Mesenteric fat pad (tissue), 1 donor: ENCODE measurements around the gene C8A. TPM values are rescaled to one million over a fixed set of nuclear protein-coding genes. Genes with fewer than 3 reads are reported as not detected.

ENCODE experiments used
- DNase-seq: peaks from one replicate; pipeline ENCODE4 v3.0.0-alpha.2; 2020; ENCODE audit warnings: low spot score
- total RNA-seq: library from RNA; stranded (reverse); fragmentation: NEBNext Ultra II Directional; extraction: Animal tissue kit (Norgen Biotek cat#: 25700); gene quantifications from one replicate; pipeline ENCODE4 v1.2.1, GENCODE V29; 2021
- donor health status: DM: yes; HTN: yes; CAD: no.

The C8A gene
- total RNA-seq, 1 donor from 2014 or later: not detected

DNA sequence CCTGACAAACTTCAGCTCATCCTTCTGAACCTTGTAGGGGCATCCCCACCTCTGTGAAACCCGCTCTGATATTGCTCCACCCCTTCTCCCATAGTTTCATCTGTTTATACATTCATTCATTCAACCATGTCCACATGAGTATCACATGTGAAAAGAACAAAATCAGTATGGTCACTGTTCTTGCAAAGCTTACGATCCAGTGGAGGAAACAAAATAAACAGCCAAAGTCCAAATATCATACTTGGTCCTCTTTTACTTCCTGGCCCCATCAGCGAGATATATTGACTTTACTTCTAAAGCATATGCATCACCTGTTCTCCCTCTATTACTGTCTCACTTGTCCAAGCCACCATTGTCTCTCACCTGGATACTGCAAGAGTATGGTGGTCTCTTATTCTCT lies 35.6 kb downstream of the C8A start:
- DNase-seq: no peak

DNA sequence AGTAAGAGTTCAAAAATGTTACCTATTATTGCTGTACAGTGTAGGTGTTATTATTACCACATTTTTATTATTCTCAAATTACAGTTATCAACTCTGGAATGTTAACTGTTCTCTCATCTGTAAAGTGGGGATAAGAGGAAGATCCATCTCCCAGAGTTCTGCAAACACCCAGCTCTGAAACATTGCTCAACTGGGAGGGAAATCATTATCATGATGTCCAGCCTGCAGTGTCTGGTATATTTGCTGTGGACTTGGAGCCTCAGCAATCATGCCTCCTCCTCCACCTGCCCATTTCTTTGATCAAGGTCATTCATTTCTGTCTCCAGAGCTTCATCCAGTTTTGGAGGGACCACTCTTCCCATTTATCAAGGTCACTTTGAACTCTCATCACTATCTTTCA lies 39.4 kb downstream of the C8A start:
- DNase-seq: no peak

DNA sequence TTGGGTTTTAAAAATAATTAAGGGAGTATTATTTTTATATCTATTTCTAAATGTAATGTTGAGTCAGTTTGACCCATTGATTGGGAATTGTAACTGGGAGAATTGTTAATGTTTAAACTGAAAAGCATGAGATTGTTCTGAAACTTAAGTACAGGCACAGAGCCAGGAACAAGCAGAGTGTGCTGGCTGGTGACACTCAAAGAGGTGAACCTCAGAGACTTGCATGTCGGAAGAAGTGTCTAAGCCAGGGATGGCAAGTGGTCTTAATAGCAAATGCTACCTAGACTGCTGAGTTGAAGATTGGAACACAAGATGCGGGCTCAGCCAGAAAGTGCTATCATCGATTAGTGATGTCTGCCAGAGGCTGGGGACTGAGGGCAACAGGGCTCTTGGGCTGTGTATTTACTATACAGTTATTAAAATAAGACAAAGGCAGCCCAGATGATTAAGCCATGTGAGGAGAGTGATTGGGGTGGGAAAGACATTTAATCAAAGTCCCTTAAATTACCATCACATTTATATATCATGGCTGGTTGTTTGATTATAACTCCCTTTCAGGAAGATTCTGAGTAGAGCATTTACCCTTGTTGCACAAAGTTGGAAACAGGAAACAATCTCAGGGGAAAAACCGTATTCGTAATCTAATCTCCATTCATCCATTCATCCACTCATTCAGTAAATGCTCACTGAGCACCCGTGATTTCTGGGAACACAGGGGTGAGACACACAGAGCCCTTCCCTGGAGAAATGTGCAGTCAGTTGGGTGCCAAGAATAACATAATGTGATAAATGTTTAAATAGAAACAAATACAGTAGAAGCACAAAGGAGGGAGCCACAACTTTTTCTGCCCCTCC lies 42.8 kb downstream of the C8A start:
- DNase-seq: no peak

GRCh38 chr1:56898005-56898373 lies 43.4 kb downstream of the C8A start:
- no peak for DNase-seq

GRCh38 chr1:56898879-56899278 lies 44.3 kb downstream of the C8A start:
- DNase-seq: no peak

- DNase-seq: no peak
Observed at GRCh38 chr1:56901716-56902115, 47.1 kb downstream of the C8A start.

GRCh38 chr1:56903778-56904177 lies 49.2 kb downstream of the C8A start:
- DNase-seq: no peak

GRCh38 chr1:56904663-56905397 lies 50.2 kb downstream of the C8A start:
- no peak for DNase-seq

DNA sequence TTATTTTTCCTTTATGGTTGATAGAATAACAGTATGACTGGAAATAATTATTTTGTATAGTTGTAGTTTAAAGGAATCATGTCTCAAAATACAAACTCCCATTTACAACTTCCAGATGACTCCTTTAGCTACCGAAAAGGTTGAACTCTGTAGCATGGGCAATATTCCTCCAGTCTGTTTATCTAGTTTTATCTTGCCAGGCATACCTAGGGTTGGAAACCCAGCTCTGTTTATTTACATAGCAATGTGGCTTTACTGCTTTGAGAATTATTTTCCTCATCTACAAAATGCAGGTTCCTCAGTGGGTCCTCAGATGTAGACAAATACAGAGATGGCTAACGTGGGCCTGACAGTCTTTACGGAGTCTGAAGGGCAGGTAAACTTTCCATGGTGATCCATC lies 51.1 kb downstream of the C8A start:
- no peak for DNase-seq

GRCh38 chr1:56908619-56909221 lies 54.1 kb downstream of the C8A start:
- no peak for DNase-seq

DNA sequence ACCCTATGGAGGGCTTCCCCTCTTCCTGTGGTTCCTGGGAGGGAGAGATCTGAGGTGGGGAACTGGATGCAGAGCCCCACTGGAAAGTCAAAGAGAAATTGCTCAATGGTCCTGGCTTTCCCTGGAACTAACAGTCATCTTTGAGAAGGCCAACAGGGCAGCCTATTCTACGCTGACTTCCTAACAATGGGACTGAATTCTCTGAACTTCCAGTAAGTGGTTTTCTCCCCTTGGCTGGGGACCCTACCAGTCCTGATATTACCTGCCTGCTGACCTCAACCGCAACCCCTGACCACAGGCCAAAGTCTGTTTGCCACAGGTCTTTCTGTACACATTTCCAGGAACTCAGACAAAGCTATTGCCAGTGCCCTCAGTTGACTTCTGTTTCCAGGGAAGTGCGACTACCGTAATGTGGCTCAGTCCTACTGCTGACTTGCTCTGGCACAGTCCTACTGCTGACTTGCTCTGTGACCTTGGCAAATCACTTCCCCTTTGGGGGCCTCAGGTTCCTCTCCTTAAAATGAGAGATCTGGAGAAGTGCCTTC lies 55.9 kb downstream of the C8A start:
- DNase-seq: no peak

DNA sequence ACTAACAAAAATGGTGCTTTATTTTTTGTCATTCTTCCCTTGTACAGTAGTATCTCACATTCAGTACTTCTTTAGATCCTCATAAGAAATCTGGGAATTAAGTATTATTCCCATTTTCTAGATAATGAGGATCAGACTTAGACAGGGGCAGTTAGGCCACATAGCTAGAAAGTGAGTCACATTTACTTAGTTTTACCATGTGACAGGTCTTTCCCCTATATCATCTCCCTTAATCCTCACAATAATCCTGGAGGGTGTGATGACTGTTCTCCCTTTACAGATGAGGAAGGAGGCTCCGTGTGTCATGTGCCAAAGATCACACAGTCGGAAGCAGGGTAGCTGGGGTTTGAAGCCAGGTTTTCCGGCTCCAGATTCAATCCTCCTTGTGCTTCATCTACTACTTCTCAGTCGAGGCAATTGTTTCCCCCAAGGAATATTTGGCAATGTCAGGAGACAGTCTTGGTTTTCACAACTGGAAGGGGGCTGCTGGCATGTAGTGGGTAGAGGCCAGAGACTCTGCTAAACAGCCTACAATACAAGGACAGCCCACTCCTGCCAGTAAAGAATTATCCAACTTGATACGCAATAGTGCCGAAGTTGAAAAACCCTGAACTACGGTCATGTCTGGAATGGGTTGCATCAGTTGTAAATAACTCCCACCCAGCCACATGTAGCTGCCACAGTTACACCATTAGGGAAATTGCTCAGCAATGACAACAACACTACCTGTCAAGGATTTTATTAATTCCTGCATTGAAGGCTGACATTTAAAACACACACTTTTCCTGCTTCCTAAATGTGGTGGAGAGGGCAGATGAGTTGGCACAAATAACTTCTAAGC lies 56.7 kb downstream of the C8A start:
- no peak for DNase-seq

DNA sequence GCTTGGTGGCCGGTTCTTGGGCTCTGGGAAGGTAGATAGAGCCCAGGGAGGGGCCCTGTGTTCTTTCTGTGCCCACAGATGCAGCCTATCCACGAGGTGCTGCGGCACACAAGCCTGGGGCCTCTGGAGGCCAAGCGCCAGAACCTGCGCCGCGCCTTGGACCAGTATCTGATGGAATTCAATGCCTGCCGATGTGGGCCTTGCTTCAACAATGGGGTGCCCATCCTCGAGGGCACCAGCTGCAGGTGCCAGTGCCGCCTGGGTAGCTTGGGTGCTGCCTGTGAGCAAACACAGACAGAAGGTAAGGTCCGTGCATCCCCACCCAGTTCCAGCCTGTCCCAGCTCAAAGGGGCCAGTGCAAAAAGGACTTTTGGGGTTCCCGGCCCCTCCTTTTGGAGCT lies 57.7 kb downstream of the C8A start:
- DNase-seq: no peak

DNA sequence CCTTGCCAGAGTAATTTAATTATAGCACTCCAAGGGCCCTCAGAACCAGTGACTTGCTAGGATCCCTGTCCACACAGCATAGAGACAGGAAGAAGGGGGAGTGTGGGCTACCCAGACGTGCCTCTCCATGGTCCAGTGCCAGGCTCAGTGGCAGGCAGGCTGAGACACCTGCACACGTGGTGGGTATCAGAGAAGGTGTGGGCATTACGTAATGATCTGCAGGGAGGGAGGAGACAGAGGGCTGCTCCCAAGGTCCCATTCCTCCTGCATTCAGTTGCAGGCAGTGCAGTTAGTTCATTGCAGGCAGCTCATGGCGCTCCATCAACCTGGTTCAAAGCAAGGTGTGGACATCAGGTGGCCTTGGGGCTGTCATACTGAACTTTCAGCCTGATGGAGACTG lies 61.4 kb downstream of the C8A start:
- no peak for DNase-seq

DNA sequence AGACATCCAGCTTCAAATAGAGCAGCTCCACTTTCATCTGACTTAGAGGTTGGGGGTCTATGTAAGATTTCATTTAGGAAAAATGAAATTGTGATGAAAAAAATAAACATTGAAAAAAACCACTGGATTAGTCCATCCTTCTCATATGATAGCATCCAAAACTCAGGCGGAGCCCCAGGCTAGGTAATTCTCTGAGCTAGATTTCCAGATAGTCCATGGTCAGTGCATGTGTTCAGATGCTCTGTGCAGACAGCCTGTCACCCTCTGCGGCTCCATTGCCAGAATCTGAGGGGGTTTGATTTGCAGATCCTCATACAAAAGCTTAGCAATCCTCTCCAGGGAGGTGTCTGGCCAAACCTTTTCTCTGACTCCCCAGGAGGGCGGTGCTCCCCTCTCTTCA lies 62.0 kb downstream of the C8A start:
- DNase-seq: no peak

GRCh38 chr1:56917356-56917755 lies 62.8 kb downstream of the C8A start:
- no peak for DNase-seq

DNA sequence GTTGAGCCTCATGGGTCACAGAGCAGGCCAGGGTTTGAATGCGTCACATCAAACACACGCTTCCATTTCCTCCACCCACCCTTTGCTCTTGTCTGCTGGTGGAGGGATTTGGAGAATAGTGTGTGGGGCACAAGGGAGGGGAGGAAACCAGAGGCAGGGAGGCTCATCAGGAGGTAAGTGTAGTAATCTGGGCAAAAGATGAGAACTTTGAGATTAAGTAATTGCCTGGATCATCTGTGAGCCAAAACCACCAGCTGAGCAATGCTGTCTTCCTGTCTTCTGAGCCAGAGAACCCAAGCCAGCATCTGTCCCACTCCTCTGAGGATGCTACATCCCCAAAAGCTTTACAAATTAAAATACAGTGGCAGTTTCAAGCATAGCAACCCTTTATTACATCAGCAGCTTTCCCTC lies 66.0 kb downstream of the C8A start:
- DNase-seq: no peak

DNA sequence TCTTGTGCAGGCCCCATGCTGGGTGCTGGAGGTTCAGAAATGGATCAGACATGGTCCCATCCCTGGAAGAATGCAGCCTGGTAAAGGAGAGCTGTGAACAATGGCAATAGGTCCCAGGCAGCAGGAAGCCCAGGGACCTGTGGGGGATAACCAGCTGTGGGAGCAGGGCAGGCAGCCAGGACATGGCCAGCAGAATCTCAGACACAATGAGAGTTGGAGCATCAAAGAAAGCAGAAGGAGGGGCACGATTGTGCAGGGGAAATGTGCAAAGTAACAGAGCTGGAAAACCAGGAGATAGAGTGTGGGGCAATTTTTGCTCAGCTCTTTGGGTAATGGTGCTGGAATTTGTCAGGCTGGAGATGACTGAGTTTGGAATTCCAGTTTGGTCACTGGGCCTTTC lies 66.9 kb downstream of the C8A start:
- no peak for DNase-seq

- no peak for DNase-seq
Observed at GRCh38 chr1:56922070-56922469, 67.5 kb downstream of the C8A start.

- no peak for DNase-seq
Observed at GRCh38 chr1:56922507-56922906, 67.9 kb downstream of the C8A start.

GRCh38 chr1:56923201-56923600 lies 68.6 kb downstream of the C8A start:
- DNase-seq: no peak
